Upper lobe of left lung (tissue), 4 donors: Measurements from ENCODE around the gene AFF1.

Source experiments
- CTCF ChIP-seq, 6 experiments: fragments of 450-650 bp in 4 of 6; fragments of 200-600 bp in 2 of 6; sonication (generic) in 2 of 6; IDR thresholded peaks; one replicate each; pipeline ENCODE4 v1.5.1; 2016 to 2019; ENCODE audit warnings: antibody characterized with exemption in 6 of 6
- EP300 ChIP-seq, 4 donors: sonication (generic); formaldehyde crosslinking; IDR thresholded peaks; one replicate each; pipeline ENCODE4 v1.5.1; 2017; ENCODE audit warnings: antibody characterized with exemption in 4 of 4, control low read depth in 2 of 4
- POLR2A ChIP-seq, 4 donors: fragments of 450-650 bp; IDR thresholded peaks; one replicate each; pipeline ENCODE4 v1.5.1; 2016 to 2017; ENCODE audit warnings: antibody characterized with exemption in 4 of 4, mild to moderate bottlenecking in 2 of 4
- POLR2AphosphoS5 ChIP-seq, 2 donors: sonication (generic); formaldehyde crosslinking; IDR thresholded peaks; one replicate each; pipeline ENCODE4 v1.5.1; 2017; ENCODE audit warnings: antibody characterized with exemption in 2 of 2

GRCh38 chr4:87005369-87005689, 70.5 kb downstream of the AFF1 start:
- TF ChIP-seq CTCF (IDR thresholded peaks at IDR 0.05) (no peak), POLR2A (IDR thresholded peaks at IDR 0.05) (no peak), POLR2AphosphoS5 (IDR thresholded peaks at IDR 0.05) (peak in 1 of 2 donors; percentile 35), EP300 (IDR thresholded peaks at IDR 0.05) (no peak)
